Type B pancreatic cell (in vitro differentiated cells): ENCODE measurements around the gene TEKTIP1. TPM values are rescaled to one million over a fixed set of nuclear protein-coding genes. Genes with fewer than 3 reads are reported as not detected.

Experiments
- DNase-seq: peaks from one replicate; pipeline ENCODE4 v3.0.0; 2021; ENCODE audit warnings: mixed read lengths; ENCODE audit not compliant: unreplicated experiment; ENCODE audit errors: extremely low spot score
- H3K27ac Mint-ChIP-seq: 2 replicates; pipeline ENCODE4 v1.8.0; 2021; ENCODE audit warnings: mild to moderate bottlenecking, mixed read lengths
- H3K27me3 Mint-ChIP-seq: 2 replicates; pipeline ENCODE4 v1.8.0; 2021; ENCODE audit warnings: mixed read lengths
- H3K36me3 Mint-ChIP-seq: 2 replicates; pipeline ENCODE4 v1.8.0; 2021; ENCODE audit warnings: mixed read lengths
- H3K4me1 Mint-ChIP-seq: one replicate; pipeline ENCODE4 v1.8.0; 2021; ENCODE audit warnings: mixed read lengths; ENCODE audit not compliant: unreplicated experiment
- H3K4me3 Mint-ChIP-seq: 2 replicates; pipeline ENCODE4 v1.8.0; 2021; ENCODE audit warnings: mild to moderate bottlenecking, mixed read lengths
- H3K9me3 Mint-ChIP-seq: 2 replicates; pipeline ENCODE4 v1.8.0; 2021; ENCODE audit warnings: mixed read lengths
- total RNA-seq: library from RNA; stranded (reverse); gene quantifications from 2 replicates; pipeline ENCODE4 v1.2.1, GENCODE V29; 2021; ENCODE audit warnings: low replicate concordance
- TF ChIP-seq, protein P1 (sequence below): fragments of 200-600 bp; sonication (generic); conservative IDR thresholded peaks from 2 replicates; pipeline ENCODE4 v1.5.0; 2021; ENCODE audit warnings: antibody characterized with exemption, mild to moderate bottlenecking

TEKTIP1 gene
- total RNA-seq, 1 donor from 2014 or later, result 3.4 TPM

DNA sequence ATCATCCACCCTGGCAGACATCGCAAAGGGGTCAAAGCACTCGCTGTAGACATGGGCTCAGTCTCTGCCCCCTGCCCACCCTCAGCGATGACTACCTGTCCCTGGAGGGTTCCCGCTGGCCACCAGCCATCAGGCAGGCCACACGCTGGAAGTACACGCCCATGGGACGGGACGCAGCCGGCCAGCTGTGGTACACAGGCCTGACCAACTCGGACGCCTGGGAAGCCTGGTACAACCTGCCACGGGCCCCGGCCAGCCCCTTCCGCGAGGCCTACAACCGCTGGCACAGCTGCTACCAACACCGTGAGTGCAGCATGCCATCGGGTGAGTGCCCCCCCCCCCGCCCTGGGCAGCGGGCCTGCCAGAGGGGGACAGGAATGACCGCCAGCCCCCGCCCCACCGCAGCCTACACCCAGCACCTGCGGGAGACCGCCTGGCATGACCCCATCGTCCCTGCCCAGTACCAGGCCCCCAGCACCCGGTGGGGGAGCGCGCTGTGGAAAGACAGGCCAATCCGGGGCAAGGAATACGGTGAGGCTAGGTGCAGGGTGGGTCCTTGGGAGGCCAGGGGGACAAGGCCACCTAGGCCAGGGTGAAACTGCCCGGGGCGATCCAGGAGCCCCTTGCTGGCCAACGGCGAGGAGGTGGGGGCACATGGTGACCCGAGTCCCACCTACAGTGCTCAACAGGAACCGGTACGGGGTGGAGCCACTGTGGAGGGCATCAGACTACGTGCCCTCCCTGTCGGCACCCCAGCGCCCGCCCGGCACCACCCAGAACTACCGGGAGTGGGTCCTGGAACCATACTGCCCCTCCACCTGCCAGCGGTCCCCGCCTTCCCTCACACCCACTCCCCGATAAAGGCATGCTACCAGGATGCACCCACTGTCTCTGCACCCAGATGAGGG is 4.4 kb downstream of the TEKTIP1 start:
- no peaks in the 10 kb centered on the region for H3K36me3 Mint-ChIP-seq
- H3K27me3 Mint-ChIP-seq, result no peaks in the 10 kb centered on the region
- DNase-seq, result no peak
- H3K9me3 Mint-ChIP-seq, result no peaks in the 10 kb centered on the region
- peaks cover 3% of the 10 kb centered on the region for H3K4me1 Mint-ChIP-seq
- H3K27ac Mint-ChIP-seq, result no peak overlapping the region
- TF ChIP-seq, protein P1, sequence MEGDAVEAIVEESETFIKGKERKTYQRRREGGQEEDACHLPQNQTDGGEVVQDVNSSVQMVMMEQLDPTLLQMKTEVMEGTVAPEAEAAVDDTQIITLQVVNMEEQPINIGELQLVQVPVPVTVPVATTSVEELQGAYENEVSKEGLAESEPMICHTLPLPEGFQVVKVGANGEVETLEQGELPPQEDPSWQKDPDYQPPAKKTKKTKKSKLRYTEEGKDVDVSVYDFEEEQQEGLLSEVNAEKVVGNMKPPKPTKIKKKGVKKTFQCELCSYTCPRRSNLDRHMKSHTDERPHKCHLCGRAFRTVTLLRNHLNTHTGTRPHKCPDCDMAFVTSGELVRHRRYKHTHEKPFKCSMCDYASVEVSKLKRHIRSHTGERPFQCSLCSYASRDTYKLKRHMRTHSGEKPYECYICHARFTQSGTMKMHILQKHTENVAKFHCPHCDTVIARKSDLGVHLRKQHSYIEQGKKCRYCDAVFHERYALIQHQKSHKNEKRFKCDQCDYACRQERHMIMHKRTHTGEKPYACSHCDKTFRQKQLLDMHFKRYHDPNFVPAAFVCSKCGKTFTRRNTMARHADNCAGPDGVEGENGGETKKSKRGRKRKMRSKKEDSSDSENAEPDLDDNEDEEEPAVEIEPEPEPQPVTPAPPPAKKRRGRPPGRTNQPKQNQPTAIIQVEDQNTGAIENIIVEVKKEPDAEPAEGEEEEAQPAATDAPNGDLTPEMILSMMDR, result no peak
- H3K4me3 Mint-ChIP-seq, result no peak overlapping the region

DNA sequence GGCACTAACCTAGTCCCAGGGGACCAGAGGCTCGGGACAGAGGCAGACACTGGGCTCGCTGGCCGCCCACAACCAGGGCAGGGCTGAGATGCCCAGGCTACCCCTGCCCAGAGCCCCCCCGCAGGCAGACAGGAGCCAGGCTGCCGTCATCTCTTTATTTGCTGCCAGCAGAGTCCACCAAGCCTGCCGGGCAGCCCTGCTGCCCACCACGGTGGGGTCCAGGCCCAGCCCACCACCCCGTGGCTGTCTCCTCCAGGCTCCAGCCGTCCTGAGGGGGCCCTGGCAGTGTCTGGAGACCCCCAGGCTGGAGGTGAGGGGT is 5.0 kb downstream of the TEKTIP1 start:
- TF ChIP-seq, protein P1, result no peak
- Mint-ChIP-seq H3K9me3 (no peaks in the 10 kb centered on the region), H3K4me3 (no peak overlapping the region), H3K27ac (no peak overlapping the region), H3K27me3 (no peaks in the 10 kb centered on the region), H3K4me1 (no peaks in the 10 kb centered on the region), H3K36me3 (no peaks in the 10 kb centered on the region)
- no peak for DNase-seq

DNA sequence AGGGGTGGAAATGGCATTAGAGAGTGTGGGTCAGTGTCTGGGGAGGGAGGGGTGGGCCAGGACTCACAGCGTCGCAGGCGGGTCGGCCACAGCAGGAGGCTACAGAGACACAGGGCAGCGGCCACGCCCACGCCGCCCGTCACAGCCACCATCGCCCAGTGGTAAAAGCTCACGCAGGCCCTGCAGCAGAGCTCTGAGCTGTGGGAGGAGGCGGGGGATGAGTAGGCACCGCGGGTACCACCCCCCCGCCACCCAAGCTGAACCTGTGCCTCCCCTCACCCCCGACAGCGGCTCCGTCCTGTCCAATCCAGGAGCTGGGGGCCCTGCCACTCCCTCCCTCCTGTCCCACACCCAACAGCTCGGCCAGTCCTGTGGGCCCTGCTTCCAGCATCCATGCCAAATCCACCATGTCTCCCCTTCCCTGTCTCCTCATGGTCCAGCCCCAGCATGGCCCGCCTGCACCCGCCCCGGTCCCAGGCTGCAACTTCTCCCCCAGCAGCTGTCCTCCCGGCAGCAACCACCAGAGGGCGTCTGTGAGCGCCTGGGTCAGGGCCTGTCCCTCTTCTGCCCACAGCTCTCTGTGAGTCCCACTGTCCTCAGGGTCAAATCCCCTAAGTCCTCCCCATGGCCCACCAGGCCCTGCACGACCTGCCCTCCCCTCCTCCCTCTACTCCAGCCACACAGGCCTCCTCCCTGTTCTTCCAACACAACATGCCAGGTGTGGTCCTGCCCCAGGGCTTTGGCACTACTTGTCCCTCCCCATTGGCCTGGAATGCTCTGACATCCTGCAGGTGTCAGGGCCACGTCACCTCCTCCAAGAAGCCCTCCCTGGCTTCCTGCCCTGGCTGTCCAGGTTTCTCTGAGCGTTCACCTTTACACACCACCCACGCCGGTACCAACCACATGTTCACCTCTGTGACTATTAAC is 6.0 kb downstream of the TEKTIP1 start:
- Mint-ChIP-seq H3K4me1 (no peaks in the 10 kb centered on the region), H3K36me3 (no peaks in the 10 kb centered on the region), H3K4me3 (no peak overlapping the region), H3K9me3 (no peaks in the 10 kb centered on the region), H3K27me3 (no peaks in the 10 kb centered on the region), H3K27ac (peak overlapping the region; percentile 34)
- TF ChIP-seq, protein P1, result peak; percentile 97
- peak; percentile 86 for DNase-seq

DNA sequence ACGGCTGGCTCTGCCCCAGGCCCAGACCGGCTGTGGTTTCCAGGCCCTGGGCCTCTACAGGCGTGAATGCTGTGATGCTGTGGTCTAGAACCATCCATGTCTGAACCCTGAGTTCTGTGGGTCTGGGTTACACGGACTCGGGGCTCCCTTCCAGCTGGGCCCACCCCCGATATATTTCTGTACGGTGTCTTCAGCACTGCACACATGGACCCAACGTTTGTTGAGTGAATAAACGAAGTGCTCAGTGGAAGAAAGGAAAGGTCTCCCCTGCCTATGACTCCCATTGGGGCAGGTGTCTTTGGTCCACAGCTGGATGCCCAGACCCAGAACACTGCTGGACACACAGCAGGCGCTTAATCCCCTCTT is 6.7 kb downstream of the TEKTIP1 start:
- DNase-seq, result no peak
- TF ChIP-seq, protein P1, result no peak
- H3K36me3 Mint-ChIP-seq, result no peaks in the 10 kb centered on the region
- H3K9me3 Mint-ChIP-seq, result no peaks in the 10 kb centered on the region
- H3K27ac Mint-ChIP-seq, result peak overlapping the region; percentile 34
- no peaks in the 10 kb centered on the region for H3K4me1 Mint-ChIP-seq
- no peaks in the 10 kb centered on the region for H3K27me3 Mint-ChIP-seq
- H3K4me3 Mint-ChIP-seq, result no peak overlapping the region

DNA sequence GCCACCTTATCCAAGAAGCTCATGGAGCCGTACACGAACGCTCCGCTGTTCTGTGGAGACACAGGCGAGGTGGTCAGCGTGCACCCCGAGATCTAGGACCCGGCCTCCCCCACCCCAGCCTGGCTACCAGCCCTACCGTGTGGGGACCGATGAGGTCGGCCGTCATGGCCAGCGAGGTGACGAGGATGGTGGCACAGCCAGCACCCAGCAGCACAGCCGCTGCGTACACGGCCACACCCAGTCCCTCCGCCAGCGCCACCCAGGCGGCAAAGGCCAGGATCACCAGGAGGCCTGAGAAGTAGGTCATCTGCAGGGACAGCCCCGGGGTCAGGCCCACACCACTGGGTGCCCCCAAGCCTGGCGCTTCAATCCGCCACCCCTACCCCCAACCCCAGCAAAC is 7.1 kb downstream of the TEKTIP1 start:
- Mint-ChIP-seq H3K4me1 (no peaks in the 10 kb centered on the region), H3K36me3 (no peaks in the 10 kb centered on the region), H3K4me3 (no peak overlapping the region), H3K9me3 (no peaks in the 10 kb centered on the region), H3K27me3 (no peaks in the 10 kb centered on the region), H3K27ac (no peak overlapping the region)
- TF ChIP-seq, protein P1, result no peak
- no peak for DNase-seq
